PC-9 (cell line): Measurements from ENCODE around the gene SHOC2. TPM values are rescaled to one million over a fixed set of nuclear protein-coding genes. Genes with fewer than 3 reads are reported as not detected.

Experiments
- BruUV-seq: library from RNA; stranded (reverse); fragments of 400-500 nt; replicated peaks from 2 replicates; lab custom pipeline; 2021; lab: Mats Ljungman, UMichigan
- CTCF ChIA-PET: fragments of 300-600 bp; sonication (Branson Sonifier 250); formaldehyde crosslinking; loops from one replicate; lab custom pipeline; 2022; ENCODE audit warnings: antibody characterized with exemption; lab: Charles Lee
- POLR2A ChIA-PET: fragments of 300-600 bp; sonication (Branson Sonifier 250); formaldehyde crosslinking; loops from one replicate; lab custom pipeline; 2022; ENCODE audit warnings: antibody characterized with exemption; ENCODE audit not compliant: unreplicated experiment; lab: Charles Lee
- DNase-seq, 2 experiments: peaks; one replicate each; pipeline versions ENCODE4 v3.0.0 to v3.0.0-alpha.2; 2015 to 2022; ENCODE audit warnings: mixed read lengths in 1 of 2
- H2AFZ ChIP-seq: fragments of 200-600 bp; sonication (generic); 2 replicates; pipeline ENCODE4 v1.8.1; 2017; ENCODE audit warnings: antibody characterized with exemption
- H3F3A ChIP-seq: fragments of 200-600 bp; sonication (generic); 2 replicates; pipeline ENCODE4 v1.8.1; 2017; ENCODE audit warnings: antibody characterized with exemption, mild to moderate bottlenecking, low read depth; ENCODE audit not compliant: insufficient read depth
- H3K27ac ChIP-seq: fragments of 200-600 bp; sonication (generic); 2 replicates; pipeline ENCODE4 v1.6.1; 2016; ENCODE audit warnings: mixed run types
- H3K27me3 ChIP-seq: fragments of 200-600 bp; sonication (generic); 2 replicates; pipeline ENCODE4 v1.6.1; 2016; ENCODE audit warnings: low read depth, mixed run types; ENCODE audit not compliant: insufficient read depth
- H3K36me3 ChIP-seq: fragments of 200-600 bp; sonication (generic); 2 replicates; pipeline ENCODE4 v1.6.1; 2016; ENCODE audit warnings: low read depth, mixed run types
- H3K4me1 ChIP-seq: fragments of 200-600 bp; sonication (generic); replicated peaks from 2 replicates; pipeline ENCODE4 v1.6.1; 2016; ENCODE audit warnings: mixed run types; ENCODE audit not compliant: insufficient read depth
- H3K4me2 ChIP-seq: fragments of 200-600 bp; sonication (generic); 2 replicates; pipeline ENCODE4 v1.6.1; 2017; ENCODE audit warnings: mixed run types
- H3K4me3 ChIP-seq: fragments of 200-600 bp; sonication (generic); 2 replicates; pipeline ENCODE4 v1.6.1; 2016; ENCODE audit warnings: mixed run types
- H3K79me2 ChIP-seq: fragments of 200-600 bp; sonication (generic); 2 replicates; pipeline ENCODE4 v1.6.1; 2017; ENCODE audit warnings: low read depth, mixed run types
- H3K9me2 ChIP-seq: fragments of 200-600 bp; sonication (generic); 2 replicates; pipeline ENCODE4 v1.8.1; 2017; ENCODE audit warnings: mild to moderate bottlenecking; ENCODE audit not compliant: insufficient read depth
- H3K9me3 ChIP-seq: fragments of 200-600 bp; sonication (generic); 2 replicates; pipeline ENCODE4 v1.8.1; 2016; ENCODE audit warnings: low read depth; ENCODE audit not compliant: insufficient read depth
- H4K20me1 ChIP-seq: fragments of 200-600 bp; sonication (generic); 2 replicates; pipeline ENCODE4 v1.8.1; 2017; ENCODE audit not compliant: insufficient read depth
- EZH2 ChIP-seq: fragments of 200-600 bp; sonication (generic); IDR thresholded peaks from 2 replicates; pipeline ENCODE4 v1.8.0; 2017; ENCODE audit warnings: antibody characterized with exemption, low read depth
- intact Hi-C: fragments of 100-400 bp; cut with micrococcal nuclease; formaldehyde crosslinking; loops from one replicate; pipeline ENCODE4 v1.10.0; 2022; ENCODE audit not compliant: unreplicated experiment
- total RNA-seq: library from RNA; stranded (reverse); gene quantifications from 2 replicates; pipeline ENCODE4 v1.2.3, GENCODE V29; 2021
- TF ChIP-seq, protein P1 (sequence below): fragments of 200-600 bp; sonication (generic); conservative IDR thresholded peaks from 2 replicates; pipeline ENCODE4 v1.6.1; 2017; ENCODE audit warnings: mixed run types, antibody characterized with exemption, mild to moderate bottlenecking, moderate library complexity

The SHOC2 gene
- total RNA-seq, 1 experiment from 2014 or later, result 20.2 TPM

GRCh38 chr10:110992006-110992800 is 72.8 kb downstream of the SHOC2 start:
- CTCF ChIA-PET, result no interaction called here

DNA sequence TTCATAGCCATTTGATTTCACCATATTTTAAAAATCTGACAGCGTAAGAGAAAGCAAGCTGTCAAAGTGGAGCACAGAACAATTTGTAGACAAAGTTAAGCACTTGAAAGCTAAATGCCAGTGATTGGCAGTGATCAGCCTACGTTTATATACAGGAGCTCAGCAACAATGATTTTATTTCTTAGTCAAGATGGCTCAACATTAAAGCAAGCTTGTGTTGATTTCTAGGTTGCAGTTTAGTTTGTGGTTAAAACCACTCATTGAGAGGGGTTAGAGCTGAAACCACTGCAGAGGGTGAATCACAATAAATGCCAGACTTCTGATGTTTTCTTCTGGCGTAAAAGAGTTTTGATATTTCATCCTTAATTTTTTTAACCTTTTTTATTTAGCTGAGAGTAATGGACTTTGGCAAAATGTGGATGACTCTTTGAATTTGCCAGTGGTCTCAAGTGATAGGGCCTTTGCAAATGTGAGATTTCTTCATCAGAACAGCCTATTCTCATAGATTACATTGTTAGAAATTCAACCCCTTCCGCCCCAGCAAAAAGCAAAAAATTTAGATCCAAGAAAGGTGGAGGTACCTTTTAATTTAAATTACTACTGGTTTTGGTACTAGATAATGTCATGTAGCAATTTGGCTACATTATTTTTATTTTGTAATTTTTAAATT is 73.8 kb downstream of the SHOC2 start:
- no peak for DNase-seq
- Histone ChIP-seq H3K79me2 (no peaks in the 10 kb centered on the region), H3K36me3 (no peaks in the 10 kb centered on the region), H3K9me3 (no peaks in the 10 kb centered on the region), H3K27me3 (no peaks in the 10 kb centered on the region), H3K9me2 (no peaks in the 10 kb centered on the region), H2AFZ (no peak overlapping the region), H3K4me2 (no peak overlapping the region), H3K4me1 (no peaks in the 10 kb centered on the region), H4K20me1 (no peaks in the 10 kb centered on the region), H3K4me3 (no peak overlapping the region), H3K27ac (no peak overlapping the region), H3F3A (no peaks in the 10 kb centered on the region)
- CTCF ChIA-PET, result no interaction called here
- POLR2A ChIA-PET, result interaction anchor here (0.7 kb wide), 1 partner anchor 14 kb away, joined by 4 read pairs; no protein-coding TSS in a partner anchor
- no peak for TF ChIP-seq EZH2
- intact Hi-C loops, result no loop called here
- no TSS peak for BruUV-seq

More at GRCh38 chr10:110992006-110992800, 72.8 kb downstream of the SHOC2 start:
- Histone ChIP-seq H3F3A (no peaks in the 10 kb centered on the region), H3K27ac (no peak overlapping the region), H4K20me1 (no peaks in the 10 kb centered on the region), H3K36me3 (no peaks in the 10 kb centered on the region), H3K4me2 (no peak overlapping the region), H3K9me3 (no peaks in the 10 kb centered on the region), H3K4me1 (no peaks in the 10 kb centered on the region), H2AFZ (no peak overlapping the region), H3K9me2 (no peaks in the 10 kb centered on the region), H3K27me3 (no peaks in the 10 kb centered on the region), H3K79me2 (no peaks in the 10 kb centered on the region), H3K4me3 (no peak overlapping the region)
- POLR2A ChIA-PET, result no interaction called here
- intact Hi-C loops, result no loop called here
- no TSS peak for BruUV-seq
- DNase-seq, result no peak
- no peak for TF ChIP-seq EZH2
- TF ChIP-seq, protein P1, sequence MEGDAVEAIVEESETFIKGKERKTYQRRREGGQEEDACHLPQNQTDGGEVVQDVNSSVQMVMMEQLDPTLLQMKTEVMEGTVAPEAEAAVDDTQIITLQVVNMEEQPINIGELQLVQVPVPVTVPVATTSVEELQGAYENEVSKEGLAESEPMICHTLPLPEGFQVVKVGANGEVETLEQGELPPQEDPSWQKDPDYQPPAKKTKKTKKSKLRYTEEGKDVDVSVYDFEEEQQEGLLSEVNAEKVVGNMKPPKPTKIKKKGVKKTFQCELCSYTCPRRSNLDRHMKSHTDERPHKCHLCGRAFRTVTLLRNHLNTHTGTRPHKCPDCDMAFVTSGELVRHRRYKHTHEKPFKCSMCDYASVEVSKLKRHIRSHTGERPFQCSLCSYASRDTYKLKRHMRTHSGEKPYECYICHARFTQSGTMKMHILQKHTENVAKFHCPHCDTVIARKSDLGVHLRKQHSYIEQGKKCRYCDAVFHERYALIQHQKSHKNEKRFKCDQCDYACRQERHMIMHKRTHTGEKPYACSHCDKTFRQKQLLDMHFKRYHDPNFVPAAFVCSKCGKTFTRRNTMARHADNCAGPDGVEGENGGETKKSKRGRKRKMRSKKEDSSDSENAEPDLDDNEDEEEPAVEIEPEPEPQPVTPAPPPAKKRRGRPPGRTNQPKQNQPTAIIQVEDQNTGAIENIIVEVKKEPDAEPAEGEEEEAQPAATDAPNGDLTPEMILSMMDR, result no peak

GRCh38 chr10:110994406-110995086 is 75.1 kb downstream of the SHOC2 start:
- Histone ChIP-seq H3K4me3 (no peak overlapping the region), H3K9me3 (no peaks in the 10 kb centered on the region), H3F3A (no peaks in the 10 kb centered on the region), H4K20me1 (no peaks in the 10 kb centered on the region), H3K79me2 (no peaks in the 10 kb centered on the region), H3K4me2 (no peak overlapping the region), H3K4me1 (no peaks in the 10 kb centered on the region), H3K27ac (no peak overlapping the region), H3K36me3 (no peaks in the 10 kb centered on the region), H3K9me2 (no peaks in the 10 kb centered on the region), H3K27me3 (no peaks in the 10 kb centered on the region), H2AFZ (no peak overlapping the region)
- ChIA-PET CTCF (no interaction called here), POLR2A (no interaction called here)
- no TSS peak for BruUV-seq
- TF ChIP-seq, protein P1, result no peak
- TF ChIP-seq EZH2, result no peak
- intact Hi-C loops, result no loop called here
- no peak for DNase-seq
